ENCODE measurements around the gene FKRP.
A peak's percentile ranks its signal among the peaks of the same experiment; 100 is the strongest.
"Not testable (repeated sequence)": the region's sequence is repeated elsewhere in the genome, so short reads cannot be mapped to it uniquely, and the experiment has no call there.

FKRP gene

DNA sequence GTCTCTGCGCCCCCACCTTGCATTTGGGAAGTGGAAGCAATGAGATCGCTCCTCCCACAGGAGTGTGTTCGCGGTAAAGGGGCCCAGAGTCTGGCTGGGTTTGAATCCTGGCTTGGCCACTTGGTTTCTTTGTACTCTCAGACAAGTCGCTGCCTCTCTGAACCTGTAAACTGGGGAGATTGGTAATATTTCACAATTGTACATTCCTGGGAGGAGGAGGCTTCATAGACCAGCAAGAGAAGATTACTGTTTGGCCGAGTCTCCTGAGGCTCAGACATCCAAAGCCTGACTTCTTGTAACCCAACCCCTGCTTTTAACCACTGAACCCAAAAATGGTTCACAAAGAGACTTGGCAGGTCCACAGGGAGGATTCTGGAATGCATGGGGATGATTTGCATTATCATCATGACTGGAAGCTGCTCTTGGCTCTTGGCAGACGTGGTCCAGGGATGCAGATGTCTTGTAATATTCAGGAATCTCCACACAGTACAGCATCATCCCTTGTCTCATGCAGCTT lies 14.0 kb downstream of the FKRP start:
- DNase-seq = no peak

DNA sequence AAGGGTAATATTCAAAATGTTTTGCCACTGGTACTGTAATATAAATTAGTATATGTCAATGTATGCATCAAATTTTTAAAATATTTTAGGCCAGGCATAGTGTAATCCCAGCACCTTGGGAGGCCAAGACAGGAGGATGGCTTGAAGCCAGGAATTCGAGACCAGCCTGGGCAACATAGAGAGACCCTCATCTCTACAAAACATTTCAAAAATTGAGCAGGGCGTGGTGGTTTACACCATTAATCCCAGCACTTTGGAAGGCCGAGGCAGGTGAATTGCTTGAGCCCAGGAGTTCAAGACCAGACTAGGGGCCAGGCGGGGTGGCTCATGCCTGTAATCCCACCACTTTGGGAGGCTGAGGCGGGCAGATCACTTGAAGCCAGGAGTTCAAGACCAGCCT lies 14.5 kb downstream of the FKRP start:
- no peak for DNase-seq

DNA sequence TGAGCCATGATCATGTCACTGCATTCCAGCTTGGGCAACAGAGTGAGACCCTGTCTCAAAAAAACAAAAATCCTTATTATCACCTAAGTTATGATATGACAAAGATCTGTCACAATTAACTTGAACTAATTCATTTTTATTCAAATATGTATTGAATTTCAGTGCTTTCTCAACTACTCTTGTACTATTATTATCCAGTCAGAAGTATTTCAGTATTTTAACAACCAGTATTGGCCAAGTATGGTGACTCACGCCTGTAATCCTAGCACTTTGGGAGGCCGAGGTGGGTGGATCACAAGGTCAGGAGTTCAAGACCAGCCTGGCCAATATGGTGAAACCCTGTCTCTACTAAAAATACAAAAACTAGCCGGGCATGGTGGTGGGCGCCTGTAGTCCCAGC lies 15.0 kb downstream of the FKRP start:
- not testable (repeated sequence) for DNase-seq

DNA sequence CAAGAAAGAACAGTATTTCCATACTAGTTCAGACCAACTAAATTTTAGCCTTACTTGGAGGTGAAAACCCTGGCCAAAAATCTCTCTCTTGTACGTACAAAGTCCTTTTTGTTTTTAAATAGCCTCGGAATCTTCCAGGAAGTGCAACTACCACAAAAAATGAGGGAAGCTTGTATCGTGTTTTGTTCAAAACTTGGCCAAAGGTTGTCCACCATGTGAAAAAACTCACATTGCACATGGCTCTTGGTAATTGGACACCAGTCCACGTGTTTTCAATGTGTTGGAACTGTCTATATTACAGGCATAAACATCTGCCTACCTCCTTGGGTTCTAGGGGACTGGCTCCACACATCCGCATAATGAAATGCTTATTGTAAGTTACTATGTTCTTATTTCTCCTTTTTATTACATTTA lies 15.6 kb downstream of the FKRP start:
- DNase-seq = no peak

DNA sequence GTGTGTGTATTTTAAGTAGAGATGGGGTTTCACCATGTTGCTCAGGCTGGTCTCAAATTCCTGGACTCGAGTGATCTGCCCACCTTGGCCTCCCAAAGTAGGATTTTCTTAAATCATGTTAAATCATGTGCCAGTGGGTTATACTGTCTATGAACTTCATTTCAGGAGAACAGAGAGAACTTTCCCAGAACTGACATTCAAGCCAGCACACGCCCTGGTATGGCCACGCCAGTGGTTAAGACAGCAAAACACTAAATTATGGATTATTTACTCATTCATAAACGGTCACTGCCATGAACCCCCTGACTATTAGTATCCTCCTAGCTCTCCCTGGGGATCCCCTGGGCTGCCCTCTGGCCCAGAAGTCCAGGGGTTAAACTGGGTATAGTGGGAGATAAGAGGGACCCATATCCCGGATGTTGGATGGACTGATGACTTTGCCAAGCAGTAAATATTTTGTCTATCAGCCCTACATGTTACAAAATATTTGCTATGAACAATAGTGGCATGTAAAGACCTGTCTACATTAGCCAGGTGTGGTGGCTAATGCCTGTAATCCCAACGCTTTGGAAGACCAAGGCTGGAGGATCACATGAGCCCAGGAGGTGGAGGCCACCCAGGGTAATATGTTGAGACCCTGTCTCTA lies 16.5 kb downstream of the FKRP start:
- DNase-seq = no peak

DNA sequence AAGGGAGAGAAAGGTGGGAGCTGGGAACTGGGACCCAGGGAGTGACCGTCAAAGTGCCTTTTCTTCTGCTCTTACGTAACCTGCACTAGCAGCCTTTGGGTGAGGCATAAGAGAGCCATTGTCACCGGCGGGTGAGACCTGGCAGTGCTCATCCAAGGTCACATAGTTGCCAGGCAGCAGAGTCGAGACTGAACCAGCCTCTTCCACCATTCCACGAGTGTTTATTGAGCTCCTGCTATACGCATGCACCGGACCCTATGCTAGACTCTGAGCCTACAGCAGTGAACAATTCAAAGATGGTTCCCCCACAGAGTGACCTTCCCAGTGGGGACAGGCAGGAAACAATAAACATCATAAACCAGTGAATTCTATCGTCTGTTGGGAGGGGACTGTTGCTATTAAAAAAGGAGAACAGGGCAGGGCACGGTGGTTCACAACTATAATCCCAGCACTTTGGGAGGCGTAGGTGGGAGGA lies 19.0 kb downstream of the FKRP start:
- DNase-seq = no peak

DNA sequence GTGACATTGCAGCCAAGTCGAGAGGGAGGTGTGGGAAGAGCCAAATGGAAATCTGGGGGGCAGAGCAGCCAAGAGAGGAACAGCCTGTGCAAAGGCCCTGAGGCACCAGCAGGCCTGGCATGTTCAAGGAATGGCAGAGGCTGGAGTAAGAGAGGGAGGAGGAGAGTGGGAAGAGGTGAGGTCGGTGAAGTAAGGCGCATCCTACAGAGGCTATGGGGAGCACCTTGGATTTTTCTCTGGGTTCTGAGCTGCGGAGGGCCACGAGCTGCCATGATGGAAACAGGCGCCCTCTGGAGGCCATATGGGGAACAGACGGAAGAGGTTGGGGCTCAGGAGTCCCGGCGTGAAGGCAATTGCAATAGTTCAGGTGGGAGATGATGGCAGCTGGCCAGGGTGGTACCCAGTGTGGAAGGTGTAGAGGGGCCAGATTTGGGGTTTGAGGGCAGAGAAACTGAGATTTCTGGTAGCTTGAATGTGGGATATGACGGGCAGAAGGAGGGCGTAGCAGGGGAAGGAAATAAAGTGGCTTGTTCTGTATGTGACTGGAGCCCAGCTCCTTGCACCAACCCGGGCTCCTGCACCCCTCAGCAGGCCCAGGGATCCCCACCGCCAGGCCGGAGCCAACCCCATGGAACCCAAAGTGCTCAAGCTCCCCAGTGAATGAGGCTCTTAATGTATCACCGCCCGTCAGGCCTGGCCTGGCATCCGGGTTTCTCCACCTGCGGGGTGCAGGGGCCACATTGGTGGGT lies 20.9 kb downstream of the FKRP start:
- DNase-seq = peak; percentile 76

DNA sequence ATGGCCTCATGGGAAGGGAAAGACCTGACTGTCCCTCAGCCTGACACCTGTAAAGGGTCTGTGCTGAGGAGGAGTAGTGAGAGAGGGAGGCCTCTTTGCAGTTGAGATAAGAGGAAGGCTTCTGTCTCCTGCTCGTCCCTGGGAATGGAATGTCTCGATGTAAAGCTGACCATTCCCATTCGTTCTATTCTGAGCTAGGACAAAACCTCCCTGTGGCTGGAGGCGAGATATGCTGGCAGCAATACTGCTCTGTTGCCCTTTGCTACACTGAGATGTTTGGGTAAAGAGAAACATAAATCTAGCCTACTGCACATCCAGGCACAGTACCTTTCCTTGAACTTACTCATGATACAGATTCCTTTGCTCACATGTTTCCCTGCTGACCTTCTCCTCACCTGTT lies 22.9 kb downstream of the FKRP start:
- DNase-seq = not testable (repeated sequence)

DNA sequence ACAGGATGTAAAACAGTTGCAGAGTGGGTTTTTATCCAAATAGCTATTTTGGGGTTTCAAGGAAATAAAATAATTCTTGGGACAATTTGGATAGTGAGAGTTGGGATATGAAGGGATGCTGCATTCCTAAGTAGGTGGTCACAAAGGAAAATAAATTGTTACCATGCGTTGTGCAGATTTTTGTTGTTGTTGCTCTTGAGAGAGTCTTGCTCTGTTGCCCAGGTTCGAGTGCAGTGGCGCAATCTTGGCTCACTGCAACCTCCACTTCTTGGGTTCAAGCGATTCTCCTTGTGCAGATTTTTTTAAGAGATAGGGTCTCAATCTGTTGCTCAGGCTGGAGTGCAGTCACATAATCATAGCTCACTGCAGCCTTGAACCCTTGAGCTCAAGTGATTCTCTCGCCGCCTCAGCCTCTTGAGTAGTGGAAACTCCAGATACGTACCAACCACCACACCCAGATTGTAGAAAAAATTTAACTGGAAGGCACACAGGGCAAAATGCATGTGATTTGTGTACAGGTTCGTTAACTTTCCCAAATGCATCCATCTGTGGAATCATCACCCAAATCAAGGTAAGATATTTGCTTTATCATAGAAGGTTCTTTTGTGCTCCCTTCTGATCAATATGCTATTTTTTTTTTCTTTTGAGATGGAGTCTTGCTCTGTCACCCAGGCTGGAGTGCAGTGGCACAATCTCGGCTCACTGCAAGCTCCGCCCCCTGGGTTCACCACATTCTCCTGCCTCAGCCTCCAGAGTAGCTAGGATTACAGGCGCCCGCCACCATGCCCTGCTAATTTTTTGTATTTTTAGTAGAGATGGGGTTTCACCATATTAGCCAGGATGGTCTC lies 26.5 kb downstream of the FKRP start:
- DNase-seq = no peak

DNA sequence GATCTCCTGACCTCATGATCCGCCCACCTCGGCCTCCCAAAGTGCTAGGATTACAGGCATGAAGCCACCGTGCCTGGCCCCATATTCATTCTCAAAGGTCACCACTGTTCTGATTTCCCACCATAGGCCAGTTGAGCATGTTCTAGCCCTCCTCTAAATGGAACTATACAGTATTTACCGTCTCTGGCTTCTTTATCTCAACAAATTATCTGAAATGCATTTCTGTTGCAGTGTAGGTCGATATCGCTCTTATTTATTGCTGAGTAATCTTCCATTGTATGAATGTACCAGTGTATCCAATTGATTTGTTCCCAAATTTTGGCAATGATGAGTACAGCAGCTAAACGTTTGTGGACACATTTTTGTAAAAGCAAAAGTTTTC lies 27.2 kb downstream of the FKRP start:
- no peak for DNase-seq

DNA sequence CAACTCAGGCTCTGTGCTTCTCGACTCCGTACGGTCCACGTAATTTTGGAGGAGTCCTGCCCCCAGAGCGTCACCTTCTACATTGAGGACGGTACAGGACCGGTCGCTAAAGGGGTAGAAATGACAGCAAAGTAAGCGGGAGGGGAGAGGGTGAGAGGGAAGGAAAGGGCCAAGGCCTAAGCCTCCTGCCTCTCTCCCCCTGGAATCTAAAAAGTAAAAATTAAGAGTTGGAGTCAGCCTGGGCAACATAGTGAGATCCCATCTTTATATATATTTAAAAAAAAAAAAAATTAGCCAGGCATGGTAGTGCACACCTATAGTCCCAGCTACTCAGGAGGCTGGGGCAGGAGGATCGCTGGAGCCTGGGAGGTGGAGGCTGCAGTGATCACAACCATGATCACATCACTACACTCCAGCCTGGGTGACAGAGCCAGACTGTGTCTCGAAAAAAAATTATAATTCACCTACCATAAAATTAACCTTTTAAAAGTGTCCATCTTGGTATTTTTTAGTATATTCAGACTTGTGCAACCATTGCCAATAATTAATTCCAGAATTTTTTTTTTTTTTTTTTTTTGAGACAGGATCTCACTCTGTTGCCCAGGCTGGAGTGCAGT lies 29.9 kb downstream of the FKRP start:
- no peak for DNase-seq

DNA sequence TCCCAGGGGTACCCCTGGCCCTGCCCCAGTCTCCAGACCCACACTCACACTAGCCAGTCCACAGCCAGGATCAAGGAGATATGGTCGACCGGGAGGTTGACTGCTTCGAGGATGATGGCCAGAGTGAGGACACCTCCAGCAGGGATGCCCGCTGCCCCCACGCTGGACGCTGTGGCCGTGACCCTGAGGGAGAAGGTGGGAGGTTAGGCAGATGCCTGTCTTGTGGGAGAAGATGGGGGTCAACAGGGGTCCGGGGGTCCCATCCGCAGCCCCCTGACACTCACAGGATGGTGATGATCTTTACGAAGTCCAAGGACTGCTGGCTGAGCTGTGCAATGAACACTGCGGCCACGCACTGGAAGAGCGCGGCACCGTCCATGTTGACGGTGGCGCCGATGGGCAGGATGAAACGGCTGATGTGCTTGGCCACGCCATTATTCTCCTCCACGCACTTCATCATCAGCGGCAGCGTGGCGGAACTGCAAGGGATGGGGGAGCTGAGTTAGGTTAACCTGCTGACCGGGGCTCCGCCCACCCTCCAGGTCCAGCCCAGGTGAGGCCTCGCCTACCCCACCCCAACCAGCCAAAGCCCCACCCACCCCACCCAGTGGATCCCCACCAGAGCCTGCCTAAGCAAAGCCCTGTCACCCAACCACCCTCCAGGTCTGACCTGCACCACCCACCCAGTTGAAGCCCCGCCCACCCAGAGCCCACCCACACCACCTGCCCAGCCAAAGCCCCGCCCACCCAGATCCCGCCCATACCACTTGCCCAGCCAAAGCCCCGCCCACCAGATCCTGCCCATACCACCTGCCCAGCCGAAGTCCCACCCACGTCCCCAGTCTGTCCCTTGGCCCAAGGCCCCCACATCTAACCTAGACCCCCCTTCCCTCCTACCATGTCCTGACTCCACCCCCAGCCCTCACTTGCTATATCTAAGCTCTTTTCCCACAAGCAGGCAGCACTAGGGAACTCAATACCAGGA lies 31.4 kb downstream of the FKRP start:
- peak; percentile 26 for DNase-seq

DNA sequence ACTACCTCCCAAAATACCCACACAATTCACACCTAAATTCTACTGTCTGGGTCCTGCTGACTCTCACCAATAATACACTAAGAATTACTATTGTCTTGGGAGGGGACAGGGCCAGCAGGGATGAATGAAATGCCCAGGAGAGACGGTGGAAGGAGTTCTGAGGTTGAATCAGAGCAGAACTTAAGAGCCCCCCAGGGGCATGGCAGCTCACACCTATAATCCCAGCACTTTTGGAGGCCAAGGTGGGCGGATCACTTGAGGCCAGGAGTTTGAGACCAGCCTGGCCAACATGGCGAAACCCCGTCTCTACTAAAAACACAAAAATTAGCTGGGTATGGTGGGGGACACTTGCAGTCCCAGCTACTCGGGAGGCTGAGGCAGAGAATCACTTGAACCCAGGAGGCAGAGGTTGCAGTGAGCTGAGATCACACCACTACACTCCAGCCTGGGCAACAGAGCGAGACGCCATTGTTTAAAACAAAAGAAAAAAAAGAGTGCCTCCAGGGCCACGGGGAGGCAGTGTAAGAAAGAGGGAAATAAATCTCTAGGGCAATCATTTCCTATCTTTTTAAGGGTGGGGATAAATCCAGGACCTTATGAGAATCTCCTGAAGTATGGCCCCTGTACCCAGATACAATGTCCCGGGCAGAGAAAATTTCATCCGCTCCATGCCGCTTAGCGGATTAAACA lies 32.2 kb downstream of the FKRP start:
- DNase-seq = not testable (repeated sequence)

DNA sequence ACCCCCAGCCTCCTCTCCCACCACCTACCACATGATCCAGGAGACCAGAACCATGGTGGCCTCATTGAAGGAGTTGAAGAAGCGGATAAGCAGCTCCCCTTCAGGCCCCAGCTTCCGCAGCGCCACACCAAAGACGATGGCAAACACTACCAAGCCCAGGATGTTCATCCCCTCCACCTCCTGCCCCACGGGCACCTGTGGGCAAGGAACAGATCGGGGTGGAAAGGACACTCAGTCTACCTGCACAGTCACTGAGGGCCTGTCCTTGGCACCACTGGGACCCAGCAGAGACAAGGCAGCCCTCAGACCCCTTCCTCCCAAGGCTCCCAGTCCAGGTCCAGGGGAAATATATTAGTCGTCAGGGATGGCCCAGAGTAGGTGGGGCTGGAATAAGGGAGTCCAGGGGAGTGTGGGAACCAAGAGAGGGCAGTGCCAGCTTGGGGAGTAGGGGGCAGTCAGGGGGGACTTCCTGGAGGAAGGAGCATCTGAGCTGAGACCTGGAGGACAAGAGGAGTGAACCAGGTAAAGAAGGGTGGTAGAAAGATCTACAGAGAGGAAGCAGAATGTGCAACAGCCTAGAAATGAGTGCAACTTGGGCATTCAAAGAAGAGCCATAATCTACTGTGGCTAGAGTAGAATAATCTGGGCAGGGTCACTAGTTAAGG lies 36.6 kb downstream of the FKRP start:
- DNase-seq = no peak

DNA sequence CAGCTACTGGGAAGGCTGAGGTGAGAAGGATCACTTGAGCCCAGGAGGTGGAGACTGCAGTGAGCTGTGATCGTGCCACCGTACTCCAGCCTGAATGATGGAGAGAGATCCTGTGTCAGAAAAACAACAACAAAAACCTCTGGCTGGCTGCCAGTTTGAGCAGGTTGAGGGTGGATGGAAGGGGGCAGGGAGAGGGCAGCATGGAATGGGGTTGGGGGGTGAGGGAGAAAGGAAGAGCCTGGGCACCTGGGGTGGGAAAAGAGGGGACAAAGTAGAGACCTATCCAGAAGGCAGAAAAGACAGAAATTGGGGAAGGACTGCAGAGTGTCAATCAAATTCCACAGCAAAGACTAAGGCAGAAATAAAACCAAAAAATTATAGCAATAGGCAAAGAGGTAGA lies 37.8 kb downstream of the FKRP start:
- DNase-seq = no peak

DNA sequence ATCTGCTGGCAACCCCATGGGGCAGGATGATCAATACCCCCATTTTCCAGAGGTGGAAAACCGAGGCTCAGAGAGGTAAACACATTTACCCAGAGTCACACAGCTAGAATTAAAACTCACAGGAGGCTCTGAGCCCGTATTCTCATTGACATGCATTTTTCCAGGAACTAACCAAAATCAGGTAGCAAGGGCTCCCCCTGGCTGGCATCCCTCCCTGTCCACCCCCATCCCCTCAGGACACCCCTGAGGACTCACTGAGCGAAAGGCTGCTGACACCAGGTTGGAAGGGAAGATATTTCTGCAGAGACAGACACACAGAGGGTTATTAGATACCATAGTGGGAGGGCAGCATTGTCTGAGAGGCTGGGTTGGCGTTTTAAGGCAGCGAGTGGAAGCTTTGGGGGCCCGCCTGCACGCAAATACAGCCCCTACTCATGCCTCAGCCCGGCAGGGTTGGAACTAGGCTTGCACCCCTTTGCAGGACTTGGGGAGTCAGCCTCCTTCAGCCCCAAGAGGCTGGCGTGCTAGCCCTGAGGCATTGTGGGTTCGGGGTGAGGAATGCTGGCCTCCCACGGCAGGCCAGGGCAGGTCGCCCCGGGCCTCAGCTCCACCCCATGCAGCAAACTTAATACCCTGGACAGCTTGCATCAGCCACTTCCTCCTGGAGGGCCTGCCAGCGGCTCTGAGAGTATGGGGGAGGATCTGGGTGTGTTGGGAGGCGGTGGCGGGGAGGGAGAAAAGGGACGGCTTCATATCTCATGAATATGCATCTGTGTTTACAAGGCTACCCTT lies 38.6 kb downstream of the FKRP start:
- peak; percentile 93 for DNase-seq

DNA sequence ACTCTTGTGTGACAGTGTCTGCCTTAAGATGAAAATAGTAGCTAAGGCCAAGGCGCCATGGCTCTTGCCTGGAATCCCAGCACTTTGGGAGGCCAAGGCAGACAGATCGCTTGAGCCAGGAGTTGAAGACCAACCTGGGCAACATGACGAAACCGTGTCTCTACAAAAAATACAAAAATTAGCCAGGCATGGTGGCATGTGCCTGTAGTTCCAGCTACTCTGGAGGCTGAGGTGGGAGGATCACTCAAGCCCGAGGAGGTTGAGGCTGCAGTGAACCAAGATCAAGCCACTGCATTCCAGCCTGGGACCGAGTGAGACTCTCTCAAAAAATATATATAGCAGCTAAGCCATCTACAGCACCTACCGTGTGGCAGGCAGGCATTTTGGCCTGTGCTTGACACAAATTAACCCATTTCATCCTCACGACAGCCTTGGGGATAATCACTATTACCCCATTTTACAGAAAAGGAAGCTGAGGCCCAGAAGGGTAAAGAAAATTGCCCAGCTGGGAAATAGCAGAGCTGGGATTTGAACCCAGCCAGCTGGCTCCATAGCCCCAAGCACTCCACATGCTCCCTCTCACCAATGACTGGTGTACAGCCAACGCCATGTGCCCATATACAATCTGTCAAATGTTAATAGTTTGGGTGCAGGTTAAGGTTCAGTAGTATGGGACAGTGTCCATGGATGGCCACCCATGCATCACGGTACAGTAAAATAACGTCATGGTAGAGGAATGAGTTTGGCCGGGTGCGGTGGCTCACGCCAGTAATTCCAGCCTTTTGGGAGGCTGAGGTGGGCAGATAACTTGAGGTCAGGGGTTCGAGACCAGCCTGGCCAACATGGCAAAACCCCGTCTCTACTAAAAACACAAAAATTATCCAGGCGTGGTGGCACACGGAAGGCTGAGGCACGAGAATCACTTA lies 39.5 kb downstream of the FKRP start:
- peak; percentile 20 for DNase-seq

DNA sequence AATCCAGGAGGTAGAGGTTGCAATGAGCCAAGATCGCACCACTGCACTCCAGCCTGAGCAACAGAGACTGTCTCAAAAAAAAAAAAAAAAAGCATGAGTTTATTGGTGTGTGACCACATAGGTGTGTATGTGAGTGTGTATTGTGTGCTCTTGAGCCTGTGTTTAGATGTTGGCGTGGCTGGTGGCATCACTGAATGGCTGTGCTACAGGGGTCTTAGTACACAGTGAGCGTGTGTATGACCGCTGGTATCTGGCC lies 40.1 kb downstream of the FKRP start:
- no peak for DNase-seq
